Measurements from ENCODE around the gene MUS81.

DNA sequence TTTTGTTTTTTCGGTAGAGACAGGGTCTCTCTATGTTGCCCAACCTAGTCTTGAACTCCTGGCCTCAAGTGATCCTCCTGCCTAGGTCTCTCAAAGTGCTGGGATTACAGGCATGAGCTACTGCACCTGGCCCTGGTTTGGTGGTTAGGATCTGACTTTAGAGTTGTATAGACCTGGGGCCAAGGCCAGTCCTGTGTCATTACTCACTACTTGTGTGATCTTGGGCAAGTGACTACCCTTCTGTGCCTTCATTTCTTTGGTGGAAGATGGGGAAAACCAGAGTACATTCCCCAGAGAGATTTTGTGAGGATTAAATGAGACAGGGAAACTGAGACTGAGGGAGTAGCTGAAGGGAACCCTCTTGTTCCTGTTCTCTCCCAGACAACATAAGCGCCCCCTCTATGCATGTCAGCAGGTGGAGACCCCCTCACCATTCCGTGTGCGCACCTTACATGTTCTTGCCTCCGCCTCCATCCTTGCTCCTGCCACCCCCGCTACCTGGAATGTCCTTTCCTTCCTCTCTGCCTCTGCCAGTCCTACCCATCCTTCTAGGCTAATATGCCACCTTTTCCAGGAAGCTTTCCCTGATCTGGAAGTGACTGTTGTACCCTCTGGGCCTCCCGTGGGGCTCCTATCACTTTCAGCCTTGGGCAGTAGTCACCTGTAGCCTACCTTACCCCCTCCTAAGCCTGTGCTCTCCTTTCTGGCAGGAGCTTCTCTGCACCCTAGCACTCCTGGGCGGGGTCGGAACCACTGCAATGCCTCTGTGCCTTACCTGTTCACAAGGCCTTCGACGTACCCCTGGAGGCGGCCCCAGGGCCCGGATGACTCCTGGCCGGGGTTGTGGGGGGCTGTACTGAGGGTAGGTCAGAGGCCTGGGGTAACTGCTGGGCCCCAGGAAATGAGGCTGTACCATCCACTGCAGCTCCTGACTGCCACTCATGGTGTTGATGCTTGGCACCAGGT is 36.1 kb downstream of the MUS81 start:
- TF ChIP-seq, protein P1, sequence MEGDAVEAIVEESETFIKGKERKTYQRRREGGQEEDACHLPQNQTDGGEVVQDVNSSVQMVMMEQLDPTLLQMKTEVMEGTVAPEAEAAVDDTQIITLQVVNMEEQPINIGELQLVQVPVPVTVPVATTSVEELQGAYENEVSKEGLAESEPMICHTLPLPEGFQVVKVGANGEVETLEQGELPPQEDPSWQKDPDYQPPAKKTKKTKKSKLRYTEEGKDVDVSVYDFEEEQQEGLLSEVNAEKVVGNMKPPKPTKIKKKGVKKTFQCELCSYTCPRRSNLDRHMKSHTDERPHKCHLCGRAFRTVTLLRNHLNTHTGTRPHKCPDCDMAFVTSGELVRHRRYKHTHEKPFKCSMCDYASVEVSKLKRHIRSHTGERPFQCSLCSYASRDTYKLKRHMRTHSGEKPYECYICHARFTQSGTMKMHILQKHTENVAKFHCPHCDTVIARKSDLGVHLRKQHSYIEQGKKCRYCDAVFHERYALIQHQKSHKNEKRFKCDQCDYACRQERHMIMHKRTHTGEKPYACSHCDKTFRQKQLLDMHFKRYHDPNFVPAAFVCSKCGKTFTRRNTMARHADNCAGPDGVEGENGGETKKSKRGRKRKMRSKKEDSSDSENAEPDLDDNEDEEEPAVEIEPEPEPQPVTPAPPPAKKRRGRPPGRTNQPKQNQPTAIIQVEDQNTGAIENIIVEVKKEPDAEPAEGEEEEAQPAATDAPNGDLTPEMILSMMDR (IDR thresholded peaks at IDR 0.05; ENCODE audit: borderline replicate concordance, extremely low read depth, low read length, poor library complexity, severe bottlenecking): no peak
- no peak for TF ChIP-seq EZH2 (IDR thresholded peaks at IDR 0.05; ENCODE audit: borderline replicate concordance, low read depth, low read length, severe bottlenecking)
